HG02610 (cell line): Measurements from ENCODE around the gene FERMT2.
"Not testable (repeated sequence)": the region's sequence is repeated elsewhere in the genome, so short reads cannot be mapped to it uniquely, and the experiment has no call there.

Experiments used
- ATAC-seq: cut with Tn5 transposase; IDR thresholded peaks from one replicate; pipeline ENCODE4 v1.9.1; 2021; ENCODE audit warnings: mild to moderate bottlenecking, moderate library complexity; ENCODE audit not compliant: unreplicated experiment

Gene FERMT2

DNA sequence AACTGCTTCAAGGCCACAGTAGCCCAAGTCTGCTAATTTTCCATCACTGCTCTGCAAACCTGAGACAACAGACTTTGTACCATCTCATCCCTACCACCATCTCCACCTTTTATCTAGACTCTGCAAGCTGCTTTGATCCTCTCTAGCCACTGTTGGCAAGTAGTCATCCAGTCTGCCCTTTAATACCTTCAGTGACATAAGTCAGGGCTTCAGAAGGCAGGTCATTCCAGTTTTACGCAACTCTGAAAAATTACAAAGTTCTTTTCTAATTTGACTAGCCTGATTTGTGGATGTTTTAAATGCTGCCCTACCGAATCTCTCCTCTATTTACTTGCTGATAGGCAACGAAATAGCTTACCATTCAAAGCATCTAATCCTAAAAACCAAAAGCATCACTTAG lies 2.8 kb downstream of the FERMT2 start:
- ATAC-seq, result no peak

GRCh38 chr14:52944254-52944653 lies 6.6 kb downstream of the FERMT2 start:
- ATAC-seq, result no peak

DNA sequence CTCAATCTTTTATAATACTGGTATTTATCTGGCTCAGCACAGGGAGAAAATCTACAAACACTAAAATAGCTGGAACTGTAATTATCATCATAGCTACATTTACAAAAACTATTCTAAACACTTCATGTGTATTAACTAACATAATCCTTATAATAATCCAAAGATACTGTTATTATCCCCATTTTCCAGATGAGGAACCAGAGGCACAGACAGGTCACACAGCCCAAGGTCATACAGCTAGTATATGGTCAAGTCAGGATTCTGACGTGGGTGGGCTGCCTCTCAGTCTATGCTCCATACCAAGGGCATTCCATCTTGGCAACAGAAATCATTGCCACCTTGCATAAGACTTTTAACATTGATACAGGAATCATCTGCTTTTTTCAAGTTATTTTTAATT lies 11.4 kb downstream of the FERMT2 start:
- no peak for ATAC-seq

DNA sequence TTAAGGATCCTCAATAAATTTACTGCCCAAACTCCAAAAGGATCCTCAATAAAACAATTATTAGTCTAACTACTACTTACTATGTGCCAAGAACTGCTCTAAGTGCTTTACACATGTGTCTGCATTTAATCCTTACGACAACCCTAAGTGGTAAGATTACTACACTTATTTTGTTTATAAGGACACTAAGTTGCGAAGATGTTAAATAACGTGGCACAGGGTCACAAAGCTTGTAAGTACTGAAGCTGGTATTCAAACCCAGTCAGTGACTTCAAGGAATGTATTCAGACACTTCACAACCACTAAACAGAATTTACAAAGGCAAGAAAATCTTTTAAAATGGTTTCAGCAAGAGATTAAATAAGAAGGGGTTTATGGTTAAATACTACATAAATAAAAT lies 13.0 kb downstream of the FERMT2 start:
- no peak for ATAC-seq

GRCh38 chr14:52937306-52937705 lies 13.5 kb downstream of the FERMT2 start:
- no peak for ATAC-seq

DNA sequence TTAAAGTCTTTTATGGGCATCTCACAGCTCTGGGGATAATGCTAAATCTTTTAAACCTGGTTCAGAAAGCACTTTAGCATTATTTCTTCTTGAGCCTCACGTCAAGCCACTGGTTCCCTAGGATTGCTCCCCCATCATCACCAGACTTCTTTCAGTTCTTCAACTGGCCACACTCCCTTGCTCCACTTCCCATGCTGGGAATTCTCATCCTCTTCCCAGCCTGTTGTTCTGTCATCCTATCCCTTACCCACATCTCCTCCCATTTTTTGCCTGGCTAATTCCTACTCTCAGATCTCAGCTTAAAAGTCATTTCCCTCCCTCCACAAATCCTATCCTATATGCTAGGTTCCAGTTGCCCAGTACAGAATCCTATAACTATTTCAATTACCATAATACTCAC lies 14.4 kb downstream of the FERMT2 start:
- ATAC-seq, result no peak

GRCh38 chr14:52935833-52936232 lies 15.0 kb downstream of the FERMT2 start:
- no peak for ATAC-seq

DNA sequence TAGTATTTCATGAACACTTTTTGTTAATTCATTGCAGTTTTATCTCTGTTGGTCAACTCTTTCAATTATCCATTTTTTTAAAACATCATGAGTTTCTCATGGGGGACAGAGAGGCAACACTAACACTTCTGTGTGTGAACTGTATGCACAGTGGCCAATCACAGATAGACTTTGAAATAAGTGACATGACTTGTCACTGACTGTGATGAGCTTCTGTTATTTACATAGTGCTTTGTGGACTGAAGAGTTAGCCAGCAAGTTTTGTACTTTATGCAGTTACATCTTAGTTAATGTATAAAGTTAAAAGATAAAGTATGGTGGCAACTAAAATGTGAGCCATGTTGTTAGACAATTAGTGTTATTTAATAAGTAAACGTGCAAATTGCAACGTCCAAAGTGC lies 16.1 kb downstream of the FERMT2 start:
- ATAC-seq, result no peak

DNA sequence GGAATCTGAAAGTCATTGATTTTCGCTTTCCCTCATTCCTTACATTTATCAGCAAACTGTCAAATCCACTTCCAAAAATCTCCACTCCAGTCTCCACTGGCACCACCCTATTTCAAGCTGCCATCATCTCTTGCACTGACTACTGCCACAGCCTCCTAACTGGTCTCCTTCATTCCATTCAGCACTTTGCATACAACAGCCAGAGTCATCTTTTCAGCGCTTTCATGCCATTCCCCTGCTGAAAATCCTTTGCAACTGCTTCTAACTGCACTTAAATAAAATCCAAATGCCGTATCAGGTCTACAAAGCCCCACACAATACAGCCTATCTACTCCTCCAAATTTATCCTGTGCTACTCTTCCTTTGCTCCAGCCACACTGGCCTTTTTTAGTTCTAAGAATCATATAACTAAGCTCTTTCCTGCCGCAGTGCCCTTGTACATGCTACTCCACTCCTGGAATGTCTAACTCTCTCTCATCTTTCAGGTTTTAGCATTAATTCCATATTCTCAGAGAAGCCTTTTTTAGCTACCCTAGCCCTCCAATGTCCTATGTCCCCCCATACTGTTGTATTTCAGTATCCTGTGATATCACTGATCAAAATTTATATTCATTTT lies 21.6 kb downstream of the FERMT2 start:
- ATAC-seq, result no peak

GRCh38 chr14:52926953-52927352 lies 23.9 kb downstream of the FERMT2 start:
- ATAC-seq, result no peak

DNA sequence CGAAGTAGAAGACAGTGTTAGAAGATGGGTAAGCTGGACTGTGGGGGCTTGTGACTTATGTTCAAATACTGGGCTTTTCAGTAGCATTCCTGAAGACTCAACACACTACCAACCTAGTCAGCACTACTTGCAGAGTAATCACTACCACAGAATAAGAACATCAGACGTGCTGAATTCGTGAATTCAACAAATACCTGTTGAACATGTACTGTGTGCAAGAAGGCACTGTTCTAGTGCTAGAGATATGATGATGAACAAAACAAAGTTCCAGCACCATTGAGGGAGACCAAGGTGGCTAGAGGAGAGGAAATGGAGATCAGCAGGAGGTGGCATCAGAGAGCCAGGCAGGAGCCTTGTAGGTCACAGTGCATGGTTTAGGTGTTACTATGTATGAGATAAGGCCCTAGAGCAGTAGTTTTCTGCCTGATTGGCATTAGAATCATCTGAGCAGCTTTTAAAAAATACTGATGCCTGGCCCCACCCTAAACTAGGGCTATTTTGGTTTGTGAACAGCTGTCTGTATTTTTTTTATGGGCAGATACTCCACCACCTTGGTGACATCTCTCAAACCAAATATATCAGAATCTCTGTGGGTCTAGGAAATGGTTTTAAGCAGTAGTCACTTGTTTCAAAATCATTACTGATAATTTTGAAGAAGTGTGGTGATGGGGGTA lies 26.8 kb downstream of the FERMT2 start:
- ATAC-seq, result no peak

DNA sequence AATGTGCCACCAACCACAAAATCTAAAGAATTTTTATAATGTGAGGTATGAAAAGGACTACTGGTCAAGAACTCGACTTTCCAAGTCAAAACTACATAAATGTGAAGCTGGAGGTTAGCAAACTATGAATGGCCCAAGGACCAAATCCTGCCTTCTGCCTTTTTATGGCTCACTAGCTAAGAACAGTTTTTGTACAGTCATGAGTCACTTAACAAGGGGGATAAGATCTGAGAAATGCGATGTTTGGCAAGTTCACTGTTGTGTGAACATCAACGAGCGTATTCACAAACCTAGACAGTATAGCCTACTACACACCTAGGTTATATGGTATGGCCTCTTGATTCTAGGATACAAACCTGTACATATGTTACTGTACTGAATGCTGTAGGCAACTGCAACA lies 28.2 kb downstream of the FERMT2 start:
- no peak for ATAC-seq

DNA sequence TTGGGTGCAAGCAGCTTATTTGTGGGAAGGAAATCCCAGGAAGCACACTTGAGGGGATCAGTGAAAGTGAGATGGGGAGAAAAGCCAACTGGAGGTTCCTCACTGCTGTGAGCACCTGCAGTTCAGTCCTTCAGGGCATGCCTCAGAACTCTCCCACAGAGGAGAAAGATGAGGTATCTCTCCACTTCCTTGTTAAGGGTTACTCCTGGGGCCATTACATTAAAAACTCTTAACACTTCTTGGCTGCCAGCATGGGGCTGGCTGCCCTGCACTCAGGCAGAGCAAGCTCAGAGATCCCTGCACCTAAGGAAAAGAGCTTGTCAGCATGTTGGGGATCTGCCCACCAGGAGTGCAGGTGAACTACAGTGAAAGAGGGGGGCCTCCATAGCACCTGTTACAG lies 28.8 kb downstream of the FERMT2 start:
- ATAC-seq, result no peak

DNA sequence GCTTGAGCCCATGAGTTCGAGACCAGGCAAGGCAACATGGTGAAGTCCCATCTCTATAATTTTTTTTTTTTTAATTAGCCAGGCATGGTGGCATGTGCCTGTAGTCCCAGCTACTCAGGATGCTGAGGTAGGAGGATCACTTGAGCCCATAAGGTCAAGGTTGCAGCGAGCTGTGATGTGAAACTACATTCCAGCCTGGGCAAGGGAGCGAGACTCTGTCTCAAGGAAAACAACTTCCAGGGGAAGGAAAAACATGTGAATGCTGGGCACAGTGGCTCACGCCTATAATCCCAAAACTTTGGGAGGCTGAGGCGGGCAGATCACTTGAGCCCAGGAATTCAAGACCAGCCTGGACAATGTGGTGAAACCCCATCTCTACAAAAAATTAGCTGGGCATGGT lies 30.4 kb downstream of the FERMT2 start:
- not testable (repeated sequence) for ATAC-seq

DNA sequence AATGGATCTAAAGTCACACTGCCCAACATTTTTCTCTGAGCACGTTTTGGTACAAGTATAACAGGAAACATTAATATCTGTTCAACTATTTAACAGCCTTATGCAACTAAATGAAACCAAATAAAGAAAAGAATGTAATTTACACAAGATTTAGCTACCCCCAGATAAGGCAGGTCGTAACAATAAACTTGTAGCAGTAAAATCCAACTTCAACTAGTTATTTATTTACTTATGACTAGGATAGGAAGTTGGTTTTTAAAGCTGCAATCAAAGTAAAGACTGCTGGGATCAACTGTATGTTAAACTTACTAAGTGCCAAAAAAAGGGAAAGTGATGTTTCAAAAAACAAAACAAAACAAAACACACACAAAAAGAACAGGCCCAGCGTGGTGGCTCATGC lies 30.9 kb downstream of the FERMT2 start:
- no peak for ATAC-seq

GRCh38 chr14:52918486-52918885 lies 32.4 kb downstream of the FERMT2 start:
- ATAC-seq, result peak; percentile 97

GRCh38 chr14:52917735-52918134 lies 33.1 kb downstream of the FERMT2 start:
- ATAC-seq, result no peak

DNA sequence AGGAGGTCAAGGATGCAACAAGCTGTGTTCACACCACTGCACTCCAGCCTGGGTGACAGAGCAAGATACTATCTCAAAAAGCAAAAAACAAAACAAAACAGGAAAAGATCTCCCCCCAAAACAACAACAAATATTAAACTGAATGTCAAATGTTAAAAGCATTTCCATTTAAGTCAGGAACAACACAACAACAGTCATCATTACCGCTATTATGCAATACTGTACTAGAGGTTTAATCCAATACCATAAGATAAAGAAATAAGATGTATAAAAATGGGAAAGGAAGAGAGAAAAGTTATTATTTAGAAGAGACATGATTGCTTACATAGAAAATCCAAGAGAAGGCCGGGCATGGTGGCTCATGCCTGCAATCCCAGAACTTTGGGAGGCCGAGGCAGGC lies 36.6 kb downstream of the FERMT2 start:
- ATAC-seq, result no peak

GRCh38 chr14:52913271-52913670 lies 37.6 kb downstream of the FERMT2 start:
- no peak for ATAC-seq

- no peak for ATAC-seq
Observed at GRCh38 chr14:52911904-52912303, 38.9 kb downstream of the FERMT2 start.

GRCh38 chr14:52910572-52910971 lies 40.3 kb downstream of the FERMT2 start:
- ATAC-seq, result no peak

DNA sequence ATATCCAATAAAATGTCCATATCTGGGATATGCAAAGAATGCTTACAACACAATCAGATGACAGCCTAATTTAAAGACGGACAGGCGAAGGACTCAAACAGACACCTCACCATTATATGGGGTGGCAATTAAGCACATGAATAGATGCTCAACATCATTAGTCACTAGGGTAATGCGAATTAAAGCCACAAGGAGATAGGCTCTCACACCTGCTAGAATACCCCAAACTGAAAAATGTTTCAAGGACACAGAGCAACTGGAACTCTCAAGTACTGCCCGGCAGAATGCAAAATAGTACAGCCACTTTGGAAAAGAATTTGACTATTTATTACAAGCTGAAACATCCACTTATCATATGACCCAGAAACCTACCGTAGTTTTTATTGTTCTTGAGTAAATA lies 42.9 kb downstream of the FERMT2 start:
- no peak for ATAC-seq

DNA sequence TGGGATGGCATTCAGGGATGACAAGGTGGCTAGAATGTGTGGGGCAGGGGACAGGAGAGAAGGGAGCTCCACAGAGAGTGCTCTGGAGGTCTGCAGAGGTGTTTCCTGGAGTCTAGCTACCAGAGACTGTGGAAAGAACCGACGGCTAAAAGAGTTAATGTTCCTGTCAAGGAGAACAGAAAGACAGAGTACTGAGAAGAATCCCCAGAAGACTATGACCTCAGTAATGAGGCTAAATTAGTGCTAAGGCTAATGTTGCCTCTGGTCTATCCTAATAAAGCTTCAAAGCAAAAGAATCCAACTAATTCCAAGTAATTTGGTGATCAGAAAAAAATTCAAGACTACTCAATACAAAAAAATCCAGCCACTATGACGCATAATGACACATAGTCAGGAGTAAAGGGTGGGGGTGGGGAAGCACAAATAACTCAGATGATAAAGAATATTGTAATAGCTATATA lies 44.7 kb downstream of the FERMT2 start:
- no peak for ATAC-seq
